GM12801 (cell line): Measurements from ENCODE around the gene NEU4.

Experiments used
- TF ChIP-seq, protein P1 (sequence below): IDR thresholded peaks from one replicate; pipeline ENCODE4 v1.5.1; 2011; ENCODE audit warnings: control low read depth; ENCODE audit not compliant: insufficient read length; ENCODE audit errors: extremely low read depth

The NEU4 gene

GRCh38 chr2:241850544-241851324 is 41.7 kb downstream of the NEU4 start:
- TF ChIP-seq, protein P1, sequence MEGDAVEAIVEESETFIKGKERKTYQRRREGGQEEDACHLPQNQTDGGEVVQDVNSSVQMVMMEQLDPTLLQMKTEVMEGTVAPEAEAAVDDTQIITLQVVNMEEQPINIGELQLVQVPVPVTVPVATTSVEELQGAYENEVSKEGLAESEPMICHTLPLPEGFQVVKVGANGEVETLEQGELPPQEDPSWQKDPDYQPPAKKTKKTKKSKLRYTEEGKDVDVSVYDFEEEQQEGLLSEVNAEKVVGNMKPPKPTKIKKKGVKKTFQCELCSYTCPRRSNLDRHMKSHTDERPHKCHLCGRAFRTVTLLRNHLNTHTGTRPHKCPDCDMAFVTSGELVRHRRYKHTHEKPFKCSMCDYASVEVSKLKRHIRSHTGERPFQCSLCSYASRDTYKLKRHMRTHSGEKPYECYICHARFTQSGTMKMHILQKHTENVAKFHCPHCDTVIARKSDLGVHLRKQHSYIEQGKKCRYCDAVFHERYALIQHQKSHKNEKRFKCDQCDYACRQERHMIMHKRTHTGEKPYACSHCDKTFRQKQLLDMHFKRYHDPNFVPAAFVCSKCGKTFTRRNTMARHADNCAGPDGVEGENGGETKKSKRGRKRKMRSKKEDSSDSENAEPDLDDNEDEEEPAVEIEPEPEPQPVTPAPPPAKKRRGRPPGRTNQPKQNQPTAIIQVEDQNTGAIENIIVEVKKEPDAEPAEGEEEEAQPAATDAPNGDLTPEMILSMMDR, result no peak

DNA sequence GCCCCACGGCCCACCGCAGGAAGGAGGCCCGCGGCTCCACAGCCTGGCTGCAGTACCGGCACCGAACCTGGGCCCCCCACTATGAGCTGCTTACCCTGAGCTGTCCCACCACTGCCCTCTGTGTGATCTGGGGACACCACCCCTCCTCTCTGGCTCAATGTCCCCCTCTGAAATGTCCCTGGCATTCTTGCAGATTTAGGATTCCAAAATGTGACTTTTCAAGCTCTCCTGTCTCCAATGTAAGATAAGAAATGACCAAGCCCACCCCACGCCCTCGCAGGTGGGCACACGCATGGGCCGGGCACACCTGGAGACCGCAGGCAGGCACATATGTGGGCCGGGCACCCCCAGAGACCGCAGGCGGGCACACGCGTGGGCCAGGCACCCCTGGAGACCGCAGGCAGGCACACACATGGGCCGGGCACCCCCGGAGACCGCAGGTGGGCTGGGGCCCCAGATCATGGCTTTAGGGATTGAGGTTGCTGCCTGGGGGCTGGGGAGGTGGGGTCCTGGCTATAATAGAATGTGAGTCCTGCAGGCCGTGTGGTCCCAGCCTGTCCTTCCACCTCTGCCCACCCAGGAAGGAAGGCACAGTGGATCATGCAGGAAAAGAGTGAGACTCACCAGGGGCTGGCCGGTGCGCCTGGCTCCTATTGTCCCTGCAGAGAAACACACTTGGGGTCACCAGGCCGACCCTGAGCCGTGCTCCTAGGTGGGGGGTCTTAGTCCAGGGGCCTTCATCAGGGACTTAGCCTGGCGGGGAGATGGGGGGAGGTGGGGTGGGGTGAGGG is 42.5 kb downstream of the NEU4 start:
- TF ChIP-seq, protein P1, result no peak

DNA sequence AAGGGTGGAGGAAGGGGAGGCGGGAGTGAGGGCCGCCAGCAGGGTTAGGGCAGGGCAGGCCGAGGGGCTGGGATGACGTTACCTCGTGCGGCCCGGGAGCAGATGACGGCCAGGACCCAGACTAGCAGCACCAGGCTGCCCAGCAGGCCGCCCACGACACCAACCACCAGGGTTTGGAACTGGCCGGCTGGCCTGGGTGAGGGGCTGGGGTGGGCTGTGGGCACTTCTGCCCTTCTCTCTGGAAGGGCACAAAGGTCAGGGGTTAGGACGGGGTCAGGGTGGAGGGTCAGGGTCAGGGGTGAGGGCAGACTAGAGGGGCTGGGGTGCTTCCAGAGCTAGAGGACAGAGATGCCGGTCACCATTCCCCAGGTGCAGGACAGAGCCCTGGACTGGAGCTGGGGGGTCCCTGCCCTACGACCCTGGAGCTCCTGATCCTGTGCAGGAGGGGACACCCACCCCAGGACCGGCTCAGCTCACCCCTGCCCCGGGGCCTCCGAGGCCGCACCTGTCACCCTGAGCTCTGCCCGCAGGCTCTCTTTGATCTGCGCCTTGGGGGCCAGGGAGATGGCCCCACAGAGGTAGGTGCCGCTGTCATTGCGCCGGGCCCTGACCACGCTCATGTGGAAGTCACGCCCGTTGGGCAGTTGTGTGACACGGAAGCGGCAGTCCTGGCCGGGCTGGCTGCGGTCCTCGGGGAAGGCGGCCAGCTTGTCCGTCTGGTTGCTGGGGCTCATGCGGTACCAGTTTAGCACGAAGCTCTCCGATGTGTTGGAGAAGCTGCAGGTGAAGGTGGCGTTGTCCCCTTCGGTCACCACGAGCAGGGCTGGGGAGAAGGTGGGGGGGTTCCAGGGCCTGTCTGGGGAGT is 43.4 kb downstream of the NEU4 start:
- TF ChIP-seq, protein P1, result no peak

DNA sequence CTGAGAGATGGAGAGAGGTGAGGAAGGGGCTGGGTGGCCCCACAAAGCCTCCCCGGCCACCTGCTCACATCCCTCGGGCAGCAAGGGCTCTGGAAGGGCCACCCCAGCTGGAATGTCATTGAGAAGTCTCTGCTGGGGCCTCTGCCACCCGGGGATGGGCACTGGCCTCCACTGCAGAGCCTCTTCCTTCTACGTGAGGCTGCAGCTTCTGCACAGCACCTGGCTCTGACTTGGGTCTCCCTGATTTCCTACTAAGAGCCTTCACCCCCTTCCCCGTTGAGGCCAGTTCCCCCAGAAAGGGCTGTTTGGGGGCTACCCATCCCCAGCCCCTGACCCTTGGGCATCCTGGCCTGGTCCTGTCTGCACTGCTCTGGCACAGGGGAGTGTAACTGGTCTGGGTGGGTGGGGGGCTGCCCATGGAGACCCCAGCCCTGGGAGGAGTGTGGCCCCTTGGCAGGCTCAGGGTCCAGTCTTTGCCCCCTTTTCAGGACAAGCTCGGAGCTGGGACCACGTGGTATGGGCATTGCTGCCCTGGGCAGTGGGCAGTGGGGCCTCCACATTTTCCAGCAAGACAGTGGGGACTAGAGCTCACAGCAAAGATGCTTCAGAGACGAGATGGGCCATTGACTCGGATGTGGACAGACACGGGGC is 44.1 kb downstream of the NEU4 start:
- TF ChIP-seq, protein P1, result no peak

GRCh38 chr2:241853651-241854341 is 44.8 kb downstream of the NEU4 start:
- TF ChIP-seq, protein P1, result no peak

GRCh38 chr2:241854342-241855244 is 45.6 kb downstream of the NEU4 start:
- TF ChIP-seq, protein P1, result no peak
